ENCODE measurements around the gene PTPRE. TPM values are rescaled to one million over a fixed set of nuclear protein-coding genes. Genes with fewer than 3 reads are reported as not detected.

Gene PTPRE
- total RNA-seq, 1 experiment from 2014 or later: 20.4 TPM

GRCh38 chr10:127878475-127879055 lies 28.3 kb upstream of the PTPRE start:
- H3K9ac ChIP-seq (ENCODE audit: low read length): no peak overlapping the region
- no peaks in the 10 kb centered on the region for H3K79me2 ChIP-seq (ENCODE audit: low read length)
- no peak for DNase-seq
- H2AFZ ChIP-seq (ENCODE audit: low read length): no peak overlapping the region
- no peaks in the 10 kb centered on the region for H3K4me1 ChIP-seq (ENCODE audit: low read length)
- no peaks in the 10 kb centered on the region for H3K9me2 ChIP-seq (replicated peaks; ENCODE audit: insufficient read depth, low read length)
- no peaks in the 10 kb centered on the region for H3K9me3 ChIP-seq (ENCODE audit: low read length)
- no peak overlapping the region for H3K4me2 ChIP-seq (ENCODE audit: low read depth, low read length, poor library complexity, severe bottlenecking)
- H3K36me3 ChIP-seq (ENCODE audit: insufficient read depth, low read length): no peaks in the 10 kb centered on the region
- H3K4me3 ChIP-seq (ENCODE audit: low read length): no peak overlapping the region
- H4K20me1 ChIP-seq (ENCODE audit: insufficient read depth, low read depth, low read length): no peaks in the 10 kb centered on the region
- no peaks in the 10 kb centered on the region for H3K27me3 ChIP-seq (ENCODE audit: low read length)
- H3K27ac ChIP-seq (ENCODE audit: low read length): no peak overlapping the region

GRCh38 chr10:127880557-127880956 lies 26.3 kb upstream of the PTPRE start:
- H3K9me3 ChIP-seq (ENCODE audit: low read length): no peaks in the 10 kb centered on the region
- H3K9me2 ChIP-seq (replicated peaks; ENCODE audit: insufficient read depth, low read length): no peaks in the 10 kb centered on the region
- H3K4me2 ChIP-seq (ENCODE audit: low read depth, low read length, poor library complexity, severe bottlenecking): no peak overlapping the region
- H3K27me3 ChIP-seq (ENCODE audit: low read length): no peaks in the 10 kb centered on the region
- no peaks in the 10 kb centered on the region for H3K4me1 ChIP-seq (ENCODE audit: low read length)
- H3K9ac ChIP-seq (ENCODE audit: low read length): no peak overlapping the region
- no peaks in the 10 kb centered on the region for H3K79me2 ChIP-seq (ENCODE audit: low read length)
- H3K4me3 ChIP-seq (ENCODE audit: low read length): no peak overlapping the region
- H3K36me3 ChIP-seq (ENCODE audit: insufficient read depth, low read length): no peaks in the 10 kb centered on the region
- no peak overlapping the region for H3K27ac ChIP-seq (ENCODE audit: low read length)
- H2AFZ ChIP-seq (ENCODE audit: low read length): no peak overlapping the region
- DNase-seq: no peak
- no peaks in the 10 kb centered on the region for H4K20me1 ChIP-seq (ENCODE audit: insufficient read depth, low read depth, low read length)

DNA sequence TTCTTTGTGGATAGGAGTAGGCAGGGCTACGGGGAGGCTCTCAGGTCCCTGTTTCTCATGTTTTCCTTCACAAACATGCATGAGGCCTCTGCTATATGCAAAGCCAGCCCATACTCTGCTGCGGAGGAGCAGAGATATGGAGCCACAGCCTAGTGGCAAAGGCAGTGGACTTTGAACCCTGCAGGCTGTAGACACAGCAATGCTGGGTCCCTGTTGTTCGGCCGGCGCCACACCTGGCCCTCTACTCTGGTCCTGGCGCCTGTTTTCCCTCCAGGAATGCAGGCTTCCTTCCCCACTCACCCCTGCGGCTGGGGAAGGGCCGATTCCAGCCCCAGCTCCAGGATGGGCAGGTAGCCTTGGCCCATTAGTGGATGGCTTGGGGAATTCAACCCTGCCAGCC lies 25.6 kb upstream of the PTPRE start:
- no peaks in the 10 kb centered on the region for H3K79me2 ChIP-seq (ENCODE audit: low read length)
- H3K9ac ChIP-seq (ENCODE audit: low read length): no peak overlapping the region
- H3K9me2 ChIP-seq (replicated peaks; ENCODE audit: insufficient read depth, low read length): no peaks in the 10 kb centered on the region
- no peaks in the 10 kb centered on the region for H4K20me1 ChIP-seq (ENCODE audit: insufficient read depth, low read depth, low read length)
- no peaks in the 10 kb centered on the region for H3K4me1 ChIP-seq (ENCODE audit: low read length)
- H2AFZ ChIP-seq (ENCODE audit: low read length): no peak overlapping the region
- no peaks in the 10 kb centered on the region for H3K9me3 ChIP-seq (ENCODE audit: low read length)
- H3K4me2 ChIP-seq (ENCODE audit: low read depth, low read length, poor library complexity, severe bottlenecking): no peak overlapping the region
- H3K27ac ChIP-seq (ENCODE audit: low read length): no peak overlapping the region
- H3K27me3 ChIP-seq (ENCODE audit: low read length): no peaks in the 10 kb centered on the region
- H3K4me3 ChIP-seq (ENCODE audit: low read length): no peak overlapping the region
- H3K36me3 ChIP-seq (ENCODE audit: insufficient read depth, low read length): no peaks in the 10 kb centered on the region
- no peak for DNase-seq

- no peak overlapping the region for H3K4me2 ChIP-seq (ENCODE audit: low read depth, low read length, poor library complexity, severe bottlenecking)
- DNase-seq: no peak
- no peaks in the 10 kb centered on the region for H3K4me1 ChIP-seq (ENCODE audit: low read length)
- H3K27ac ChIP-seq (ENCODE audit: low read length): no peak overlapping the region
- H3K27me3 ChIP-seq (ENCODE audit: low read length): no peaks in the 10 kb centered on the region
- no peaks in the 10 kb centered on the region for H3K79me2 ChIP-seq (ENCODE audit: low read length)
- H2AFZ ChIP-seq (ENCODE audit: low read length): no peak overlapping the region
- no peaks in the 10 kb centered on the region for H3K9me3 ChIP-seq (ENCODE audit: low read length)
- H4K20me1 ChIP-seq (ENCODE audit: insufficient read depth, low read depth, low read length): no peaks in the 10 kb centered on the region
- H3K9ac ChIP-seq (ENCODE audit: low read length): no peak overlapping the region
- H3K36me3 ChIP-seq (ENCODE audit: insufficient read depth, low read length): no peaks in the 10 kb centered on the region
- H3K9me2 ChIP-seq (replicated peaks; ENCODE audit: insufficient read depth, low read length): no peaks in the 10 kb centered on the region
- H3K4me3 ChIP-seq (ENCODE audit: low read length): no peak overlapping the region
Observed at GRCh38 chr10:127882391-127882790, 24.5 kb upstream of the PTPRE start.

DNA sequence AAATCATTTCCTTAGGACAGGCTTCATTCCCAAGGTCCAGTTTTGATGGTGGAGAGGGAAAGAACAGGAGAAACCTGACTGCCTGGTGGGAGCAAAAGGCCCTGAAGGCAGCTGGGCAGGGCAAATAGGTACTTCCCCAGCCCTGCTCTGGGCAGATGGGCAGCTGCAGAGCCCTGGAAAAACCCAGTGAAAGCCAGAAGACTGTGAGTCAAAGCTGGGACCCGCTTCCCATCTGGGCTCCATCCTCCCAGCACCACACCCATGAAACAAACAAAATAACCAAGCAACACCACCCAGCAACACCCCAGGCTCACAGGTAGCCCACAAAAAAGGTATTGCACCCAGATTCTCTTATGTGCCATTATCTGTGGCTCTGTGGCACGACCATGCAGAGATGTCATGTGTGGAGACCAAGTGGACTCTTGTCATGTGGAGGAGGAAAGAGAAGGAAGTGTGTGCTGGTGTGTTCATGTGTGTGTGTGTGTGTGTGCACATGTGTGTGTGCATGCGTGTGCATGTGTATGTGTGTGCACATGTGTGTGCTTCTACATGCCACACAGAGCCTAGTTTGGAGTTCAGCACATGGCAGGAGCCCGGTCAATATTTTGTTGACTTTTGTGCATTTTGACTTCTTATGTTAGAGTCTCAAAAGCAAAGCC lies 24.0 kb upstream of the PTPRE start:
- Histone ChIP-seq H3K4me3 (ENCODE audit: low read length) (no peak overlapping the region), H3K36me3 (ENCODE audit: insufficient read depth, low read length) (no peaks in the 10 kb centered on the region), H3K27ac (ENCODE audit: low read length) (no peak overlapping the region), H2AFZ (ENCODE audit: low read length) (no peak overlapping the region), H3K9me3 (ENCODE audit: low read length) (no peaks in the 10 kb centered on the region), H3K4me2 (ENCODE audit: low read depth, low read length, poor library complexity, severe bottlenecking) (no peak overlapping the region), H3K4me1 (ENCODE audit: low read length) (no peaks in the 10 kb centered on the region), H3K27me3 (ENCODE audit: low read length) (no peaks in the 10 kb centered on the region), H3K79me2 (ENCODE audit: low read length) (no peaks in the 10 kb centered on the region), H3K9me2 (replicated peaks; ENCODE audit: insufficient read depth, low read length) (no peaks in the 10 kb centered on the region), H3K9ac (ENCODE audit: low read length) (no peak overlapping the region), H4K20me1 (ENCODE audit: insufficient read depth, low read depth, low read length) (no peaks in the 10 kb centered on the region)
- DNase-seq: no peak

DNA sequence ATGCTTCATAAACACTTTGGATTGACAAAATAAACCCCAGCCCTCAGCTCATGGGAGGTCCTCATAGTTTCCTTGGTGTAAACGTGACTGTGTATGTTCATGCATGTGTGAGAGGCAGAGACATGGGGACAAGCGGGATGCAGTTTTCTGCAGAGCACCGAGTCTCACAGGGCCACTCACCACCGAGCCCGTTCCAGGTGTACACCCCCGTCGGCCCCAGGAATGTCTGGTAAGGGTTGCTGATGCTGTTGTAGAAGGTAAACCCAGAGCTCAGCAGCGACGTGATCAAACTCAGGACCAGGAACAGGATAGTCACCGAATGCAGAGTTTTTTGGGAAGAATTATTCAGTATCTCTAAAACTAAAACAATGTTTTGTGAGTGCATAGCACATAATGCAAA lies 23.4 kb upstream of the PTPRE start:
- no peak overlapping the region for H3K9ac ChIP-seq (ENCODE audit: low read length)
- no peaks in the 10 kb centered on the region for H3K9me2 ChIP-seq (replicated peaks; ENCODE audit: insufficient read depth, low read length)
- no peaks in the 10 kb centered on the region for H3K79me2 ChIP-seq (ENCODE audit: low read length)
- no peak for DNase-seq
- no peak overlapping the region for H3K4me2 ChIP-seq (ENCODE audit: low read depth, low read length, poor library complexity, severe bottlenecking)
- H3K27me3 ChIP-seq (ENCODE audit: low read length): no peaks in the 10 kb centered on the region
- no peaks in the 10 kb centered on the region for H3K36me3 ChIP-seq (ENCODE audit: insufficient read depth, low read length)
- H3K27ac ChIP-seq (ENCODE audit: low read length): no peak overlapping the region
- no peaks in the 10 kb centered on the region for H3K4me1 ChIP-seq (ENCODE audit: low read length)
- H3K4me3 ChIP-seq (ENCODE audit: low read length): no peak overlapping the region
- no peak overlapping the region for H2AFZ ChIP-seq (ENCODE audit: low read length)
- H3K9me3 ChIP-seq (ENCODE audit: low read length): no peaks in the 10 kb centered on the region
- H4K20me1 ChIP-seq (ENCODE audit: insufficient read depth, low read depth, low read length): no peaks in the 10 kb centered on the region

DNA sequence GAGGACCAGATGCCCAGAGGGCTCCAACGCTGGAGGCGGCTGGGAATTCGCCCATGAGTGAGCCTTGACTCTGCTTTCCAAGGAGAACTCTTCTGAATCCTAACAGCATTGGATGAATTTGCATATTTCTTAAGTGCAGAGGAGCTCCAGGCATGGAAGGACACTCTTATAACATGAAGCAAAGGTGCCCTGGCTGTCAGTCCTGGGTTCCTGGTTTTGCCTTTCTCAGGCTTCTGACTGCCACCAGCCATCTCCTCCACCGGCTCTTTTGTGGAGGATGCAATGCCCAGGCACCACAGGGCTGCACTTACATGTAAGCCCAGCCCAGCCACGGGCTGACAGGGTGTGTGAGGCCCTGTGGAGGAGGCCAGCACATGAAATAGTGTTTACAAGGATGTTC lies 22.4 kb upstream of the PTPRE start:
- Histone ChIP-seq H3K9me2 (replicated peaks; ENCODE audit: insufficient read depth, low read length) (no peaks in the 10 kb centered on the region), H3K4me3 (ENCODE audit: low read length) (no peak overlapping the region), H3K79me2 (ENCODE audit: low read length) (no peaks in the 10 kb centered on the region), H3K27ac (ENCODE audit: low read length) (no peak overlapping the region), H3K4me1 (ENCODE audit: low read length) (no peaks in the 10 kb centered on the region), H3K36me3 (ENCODE audit: insufficient read depth, low read length) (no peaks in the 10 kb centered on the region), H2AFZ (ENCODE audit: low read length) (no peak overlapping the region), H3K9ac (ENCODE audit: low read length) (no peak overlapping the region), H3K4me2 (ENCODE audit: low read depth, low read length, poor library complexity, severe bottlenecking) (no peak overlapping the region), H4K20me1 (ENCODE audit: insufficient read depth, low read depth, low read length) (no peaks in the 10 kb centered on the region), H3K27me3 (ENCODE audit: low read length) (no peaks in the 10 kb centered on the region), H3K9me3 (ENCODE audit: low read length) (no peaks in the 10 kb centered on the region)
- no peak for DNase-seq

DNA sequence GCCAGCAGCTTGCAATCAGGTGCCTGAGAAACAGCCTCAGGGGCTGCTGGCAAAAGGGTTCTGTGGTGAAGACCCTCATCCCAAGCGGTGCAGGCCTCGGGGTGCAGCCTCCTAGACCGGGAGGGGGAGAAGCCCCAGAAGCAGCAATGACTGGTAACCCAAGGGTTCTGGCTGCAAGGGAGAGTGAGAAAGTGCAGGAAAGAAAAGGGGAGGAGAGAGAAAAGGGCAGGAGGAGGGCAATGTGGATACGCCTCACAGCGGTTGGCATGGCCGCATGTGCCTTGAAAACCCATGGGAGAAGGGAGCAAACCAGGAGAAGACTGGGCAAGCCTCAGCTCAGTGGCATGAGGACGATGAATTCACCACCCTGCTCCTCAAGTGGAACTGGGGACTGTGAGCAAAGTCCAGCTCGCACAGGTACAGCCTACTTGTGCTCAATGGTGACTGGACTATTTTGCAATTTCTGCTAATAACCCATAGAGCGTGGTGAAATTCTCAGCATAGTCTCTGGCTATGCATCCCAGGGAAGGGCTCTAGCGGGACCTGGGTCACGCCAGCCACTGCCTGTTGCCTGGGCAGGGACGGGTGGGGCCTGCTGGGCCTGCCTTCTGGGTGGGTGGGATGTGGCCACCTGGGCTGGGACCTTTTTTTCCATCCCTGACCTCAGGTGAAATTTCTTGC lies 20.4 kb upstream of the PTPRE start:
- DNase-seq: no peak
- H3K9ac ChIP-seq (ENCODE audit: low read length): no peak overlapping the region
- no peaks in the 10 kb centered on the region for H3K36me3 ChIP-seq (ENCODE audit: insufficient read depth, low read length)
- H3K79me2 ChIP-seq (ENCODE audit: low read length): no peaks in the 10 kb centered on the region
- H3K4me3 ChIP-seq (ENCODE audit: low read length): no peak overlapping the region
- no peaks in the 10 kb centered on the region for H3K9me3 ChIP-seq (ENCODE audit: low read length)
- H3K27me3 ChIP-seq (ENCODE audit: low read length): no peaks in the 10 kb centered on the region
- no peaks in the 10 kb centered on the region for H3K4me1 ChIP-seq (ENCODE audit: low read length)
- H3K4me2 ChIP-seq (ENCODE audit: low read depth, low read length, poor library complexity, severe bottlenecking): no peak overlapping the region
- H3K9me2 ChIP-seq (replicated peaks; ENCODE audit: insufficient read depth, low read length): no peaks in the 10 kb centered on the region
- H2AFZ ChIP-seq (ENCODE audit: low read length): no peak overlapping the region
- H4K20me1 ChIP-seq (ENCODE audit: insufficient read depth, low read depth, low read length): no peaks in the 10 kb centered on the region
- no peak overlapping the region for H3K27ac ChIP-seq (ENCODE audit: low read length)
